Thyroid gland (tissue), 4 donors: ENCODE measurements around the gene PCDHB7. TPM values are rescaled to one million over a fixed set of nuclear protein-coding genes. Genes with fewer than 3 reads are reported as not detected.
A peak's percentile ranks its signal among the peaks of the same experiment; 100 is the strongest.
"Not testable (repeated sequence)": the region's sequence is repeated elsewhere in the genome, so short reads cannot be mapped to it uniquely, and the experiment has no call there.

Experiments used
- DNase-seq, 2 donors: peaks; one replicate each; pipeline ENCODE4 v3.0.0-alpha.2; 2019
- H3K27ac ChIP-seq, 3 donors: fragments of 200-600 bp; sonication (generic); 1 replicate in 2 of 3; 2 replicates in 1 of 3; pipeline ENCODE4 v1.5.1; 2016 to 2019; ENCODE audit warnings: mild to moderate bottlenecking in 1 of 3, moderate library complexity in 1 of 3
- H3K27me3 ChIP-seq: fragments of 200-600 bp; sonication (generic); one replicate; pipeline ENCODE4 v1.5.1; 2019
- H3K36me3 ChIP-seq, 2 donors: fragments of 200-600 bp; sonication (generic); one replicate each; pipeline ENCODE4 v1.5.1; 2016 to 2019
- H3K4me1 ChIP-seq, 2 donors: fragments of 200-600 bp; sonication (generic); one replicate each; pipeline ENCODE4 v1.5.1; 2017 to 2019
- H3K4me3 ChIP-seq, 3 donors: fragments of 200-600 bp; sonication (generic); replicated peaks in 1 of 3; 1 replicate in 2 of 3; 2 replicates in 1 of 3; pipeline ENCODE4 v1.5.1; 2016; ENCODE audit warnings: mild to moderate bottlenecking in 1 of 3
- H3K9me3 ChIP-seq: fragments of 200-600 bp; sonication (generic); one replicate; pipeline ENCODE4 v1.5.1; 2017
- CTCF ChIP-seq, 6 experiments: fragments of 200-600 bp in 3 of 6; fragments of 450-650 bp in 3 of 6; sonication (generic) in 3 of 6; IDR thresholded peaks; one replicate each; pipeline ENCODE4 v1.5.1; 2016 to 2019; ENCODE audit warnings: antibody characterized with exemption in 6 of 6, mild to moderate bottlenecking in 2 of 6, inconsistent platforms in 1 of 6, moderate library complexity in 1 of 6
- POLR2A ChIP-seq, 2 donors: fragments of 450-650 bp; IDR thresholded peaks; one replicate each; pipeline ENCODE4 v1.6.1; 2017; ENCODE audit warnings: antibody characterized with exemption in 2 of 2, mild to moderate bottlenecking in 2 of 2, moderate library complexity in 1 of 2
- WGBS, 2 donors: methylation state at CpG; one replicate each; pipeline ENCODE4 v1.1.5; 2017; 5-methylcytosine and 5-hydroxymethylcytosine counted together
- intact Hi-C: fragments of 100-400 bp; cut with DNase I; formaldehyde crosslinking; loops from one replicate; pipeline ENCODE4 v1.15.1; 2023
- total RNA-seq, 4 donors: library from RNA; depleted of rRNA; stranded (reverse); fragments of >200 nt; gene quantifications; one replicate each; pipeline ENCODE4 v1.2.3, GENCODE V29; 2016

Gene PCDHB7
- 1 to 10 TPM in 3 of 4 donors, under 1 TPM in 1; 0.67 to 2.8 (median 2.1) TPM for total RNA-seq

- H3K36me3 ChIP-seq, result no peaks in the 10 kb centered on the region
- TF ChIP-seq CTCF (IDR thresholded peaks at IDR 0.05), result peak in 2 of 6 experiments; percentile 21 to 38
- TF ChIP-seq POLR2A (IDR thresholded peaks at IDR 0.05), result no peak
- no peaks in the 10 kb centered on the region for H3K27me3 ChIP-seq
- no peak within 1 kb of the TSS for H3K4me3 ChIP-seq
- no peaks in the 10 kb centered on the region for H3K4me1 ChIP-seq
- WGBS, 2 donors, result 21 to 43% methylated on average over 20 of the region's 20 CpGs
- intact Hi-C loops, result no loop called here
- peak; percentile 4 to 23 for DNase-seq
- no peaks in the 10 kb centered on the region for H3K9me3 ChIP-seq
- H3K27ac ChIP-seq, result no peak within 1 kb of the TSS
Observed at GRCh38 chr5:141172381-141173204, at the start of gene PCDHB7. PCDHB7 (plus strand) TSS chr5:141172644; CDS start chr5:141172836, 192 bp downstream.

GRCh38 chr5:141123396-141124135 lies 48.9 kb upstream of the PCDHB7 start:
- 21 to 60% methylated on average over 2 to 6 of the region's 73 CpGs for WGBS, 2 donors
- H3K4me1 ChIP-seq, intact Hi-C loops: not testable (repeated sequence)

GRCh38 chr5:141127305-141127704 lies 45.1 kb upstream of the PCDHB7 start:
- H3K27me3 ChIP-seq, result no peaks in the 10 kb centered on the region
- H3K4me1 ChIP-seq, result no peaks in the 10 kb centered on the region
- no peak overlapping the region for H3K4me3 ChIP-seq
- intact Hi-C loops, result no loop called here
- no peaks in the 10 kb centered on the region for H3K36me3 ChIP-seq
- WGBS, 2 donors, result 92 to 94% methylated on average over 1 of the region's 1 CpG
- no peak overlapping the region for H3K27ac ChIP-seq
- no peak for DNase-seq
- TF ChIP-seq POLR2A (IDR thresholded peaks at IDR 0.05), result no peak
- no peak for TF ChIP-seq CTCF (IDR thresholded peaks at IDR 0.05)
- no peaks in the 10 kb centered on the region for H3K9me3 ChIP-seq

More at GRCh38 chr5:141123396-141124135, 48.9 kb upstream of the PCDHB7 start:
- not testable (repeated sequence) for H3K27me3 ChIP-seq, H3K9me3 ChIP-seq, H3K4me3 ChIP-seq, H3K36me3 ChIP-seq, DNase-seq, H3K27ac ChIP-seq

- Histone ChIP-seq H3K27ac (no peak within 1 kb of the TSS), H3K27me3 (no peaks in the 10 kb centered on the region), H3K9me3 (no peaks in the 10 kb centered on the region), H3K4me3 (peak within 1 kb of the TSS in 1 of 3 donors; percentile 44), H3K36me3 (no peaks in the 10 kb centered on the region), H3K4me1 (no peaks in the 10 kb centered on the region)
- WGBS, 2 donors, result 19 to 24% methylated on average over 22 of the region's 22 CpGs
- DNase-seq, result peak; percentile 6 to 53
- TF ChIP-seq CTCF (IDR thresholded peaks at IDR 0.05) (peak in 3 of 6 experiments; percentile 52 to 64 (median 56)), POLR2A (IDR thresholded peaks at IDR 0.05) (no peak)
- intact Hi-C loops, result no loop called here
Observed at GRCh38 chr5:141135030-141135717, 37.3 kb upstream of the PCDHB7 start, which contains the start of gene PCDHB5. PCDHB5 (plus strand) TSS chr5:141135206; CDS start chr5:141135435, 229 bp downstream.

- no peaks in the 10 kb centered on the region for H3K9me3 ChIP-seq
- no peak overlapping the region for H3K27ac ChIP-seq
- no peak for TF ChIP-seq CTCF (IDR thresholded peaks at IDR 0.05)
- TF ChIP-seq POLR2A (IDR thresholded peaks at IDR 0.05), result no peak
- WGBS, 2 donors, result 38 to 64% methylated on average over 19 of the region's 19 CpGs
- intact Hi-C loops, result no loop called here
- H3K4me1 ChIP-seq, result no peaks in the 10 kb centered on the region
- H3K4me3 ChIP-seq, result peak overlapping the region in 1 of 3 donors; percentile 44
- no peaks in the 10 kb centered on the region for H3K36me3 ChIP-seq
- DNase-seq, result no peak
- no peaks in the 10 kb centered on the region for H3K27me3 ChIP-seq
Observed at GRCh38 chr5:141135718-141136266, 36.7 kb upstream of the PCDHB7 start.

- H3K4me3 ChIP-seq, H3K36me3 ChIP-seq, H3K9me3 ChIP-seq, DNase-seq, H3K4me1 ChIP-seq, H3K27me3 ChIP-seq, H3K27ac ChIP-seq, intact Hi-C loops: not testable (repeated sequence)
- 50 to 84% methylated on average over 8 to 18 of the region's 34 CpGs for WGBS, 2 donors
Observed at GRCh38 chr5:141137346-141137745, 35.1 kb upstream of the PCDHB7 start.
